Measurements from ENCODE around the gene IFITM10. TPM values are rescaled to one million over a fixed set of nuclear protein-coding genes. Genes with fewer than 3 reads are reported as not detected.

IFITM10 gene
- total and polyA plus RNA-seq, 12 donors, result 0.28 to 267 (median 31.6) TPM

- Histone ChIP-seq H3K27ac (no peak overlapping the region), H3K4me3 (no peak overlapping the region), H3K36me3 (replicated peaks in 1 of 2) (no peaks in the 10 kb centered on the region), H3K4me1 (replicated peaks in 1 of 2) (peaks cover 10 to 11% of the 10 kb centered on the region in 2 donors), H3K27me3 (no peaks in the 10 kb centered on the region), H3K9me3 (replicated peaks in 1 of 3) (no peaks in the 10 kb centered on the region)
- 84 to 94% (median 88%) methylated on average over 11 of the region's 11 CpGs for WGBS, 4 donors
- intact Hi-C loops (cut with DNase I), result no loop called here
- peak in 1 of 7 donors; percentile 18 for DNase-seq
- no peak for TF ChIP-seq POLR2A (IDR thresholded peaks at IDR 0.05)
- no peak for TF ChIP-seq CTCF (IDR thresholded peaks at IDR 0.05)
Measured at GRCh38 chr11:1776331-1776851, 26.0 kb upstream of the IFITM10 start.

DNA sequence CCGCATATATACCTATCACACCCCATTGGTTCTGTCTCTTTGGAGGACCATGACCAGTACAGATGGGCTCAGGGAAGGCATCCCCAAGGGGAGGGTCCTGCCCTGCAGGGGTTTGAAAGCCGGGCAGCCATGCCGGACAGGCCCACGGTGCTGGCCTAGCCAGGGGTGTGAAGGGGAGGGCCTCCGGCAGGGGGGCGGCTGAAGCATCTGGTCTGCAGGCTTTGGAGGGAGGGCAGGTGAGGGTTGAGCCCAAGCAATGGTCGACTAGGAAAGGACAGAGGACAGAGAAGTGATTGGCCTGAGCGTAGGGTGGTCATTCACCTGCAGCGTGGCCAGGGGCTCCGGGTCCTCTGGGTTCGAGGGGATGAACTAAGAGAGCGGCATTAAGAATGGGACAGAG, 24.5 kb upstream of the IFITM10 start:
- TF ChIP-seq POLR2A (IDR thresholded peaks at IDR 0.05) (no peak), CTCF (IDR thresholded peaks at IDR 0.05) (no peak)
- no peaks in the 10 kb centered on the region for H3K9me3 ChIP-seq (replicated peaks in 1 of 3)
- H3K27ac ChIP-seq, result no peak overlapping the region
- no peaks in the 10 kb centered on the region for H3K36me3 ChIP-seq (replicated peaks in 1 of 2)
- no peaks in the 10 kb centered on the region for H3K27me3 ChIP-seq
- 84 to 89% (median 84%) methylated on average over 12 of the region's 12 CpGs for WGBS, 4 donors
- peak in 1 of 7 donors; percentile 40 for DNase-seq
- H3K4me1 ChIP-seq (replicated peaks in 1 of 2), result peaks cover 10 to 11% of the 10 kb centered on the region in 2 donors
- H3K4me3 ChIP-seq, result no peak overlapping the region
- intact Hi-C loops (cut with DNase I), result no loop called here

- Histone ChIP-seq H3K36me3 (replicated peaks in 1 of 2) (no peaks in the 10 kb centered on the region), H3K4me3 (no peak overlapping the region), H3K4me1 (replicated peaks in 1 of 2) (peaks cover 14 to 18% of the 10 kb centered on the region in 2 donors), H3K27ac (no peak overlapping the region), H3K9me3 (replicated peaks in 1 of 3) (no peaks in the 10 kb centered on the region), H3K27me3 (no peaks in the 10 kb centered on the region)
- peak in 2 of 7 donors; percentile 14 to 17 for DNase-seq
- 92 to 98% (median 95%) methylated on average over 10 to 11 of the region's 11 CpGs for WGBS, 4 donors
- intact Hi-C loops (cut with DNase I), result no loop called here
- no peak for TF ChIP-seq POLR2A (IDR thresholded peaks at IDR 0.05)
- no peak for TF ChIP-seq CTCF (IDR thresholded peaks at IDR 0.05)
Measured at GRCh38 chr11:1773994-1774550, 23.7 kb upstream of the IFITM10 start.

- no peaks in the 10 kb centered on the region for H3K9me3 ChIP-seq (replicated peaks in 1 of 3)
- no peaks in the 10 kb centered on the region for H3K27me3 ChIP-seq
- H3K4me1 ChIP-seq (replicated peaks in 1 of 2), result peaks cover 16 to 18% of the 10 kb centered on the region in 2 donors
- intact Hi-C loops (cut with DNase I), result no loop called here
- H3K4me3 ChIP-seq, result no peak overlapping the region
- DNase-seq, result peak in 4 of 7 donors; percentile 25 to 47 (median 31)
- no peak for TF ChIP-seq CTCF (IDR thresholded peaks at IDR 0.05)
- no peaks in the 10 kb centered on the region for H3K36me3 ChIP-seq (replicated peaks in 1 of 2)
- peak overlapping the region in 1 of 5 donors; percentile 78 for H3K27ac ChIP-seq
- 66 to 80% (median 75%) methylated on average over 6 to 10 of the region's 10 CpGs for WGBS, 4 donors
Measured at GRCh38 chr11:1773131-1773993, 23.0 kb upstream of the IFITM10 start.
